Body of pancreas (tissue), 4 donors: ENCODE measurements around the gene EVA1A.

Experiments used
- POLR2A ChIP-seq, 3 donors: fragments of 450-650 bp; IDR thresholded peaks; one replicate each; pipeline ENCODE4 v1.6.1; 2016; ENCODE audit warnings: antibody characterized with exemption in 3 of 3, mild to moderate bottlenecking in 2 of 3
- TF ChIP-seq, protein P1 (sequence below), 7 experiments: fragments of 450-650 bp in 4 of 7; fragments of 200-600 bp in 3 of 7; sonication (generic) in 3 of 7; IDR thresholded peaks; one replicate each; pipeline ENCODE4 v1.5.1; 2016 to 2019; ENCODE audit warnings: antibody characterized with exemption in 7 of 7

DNA sequence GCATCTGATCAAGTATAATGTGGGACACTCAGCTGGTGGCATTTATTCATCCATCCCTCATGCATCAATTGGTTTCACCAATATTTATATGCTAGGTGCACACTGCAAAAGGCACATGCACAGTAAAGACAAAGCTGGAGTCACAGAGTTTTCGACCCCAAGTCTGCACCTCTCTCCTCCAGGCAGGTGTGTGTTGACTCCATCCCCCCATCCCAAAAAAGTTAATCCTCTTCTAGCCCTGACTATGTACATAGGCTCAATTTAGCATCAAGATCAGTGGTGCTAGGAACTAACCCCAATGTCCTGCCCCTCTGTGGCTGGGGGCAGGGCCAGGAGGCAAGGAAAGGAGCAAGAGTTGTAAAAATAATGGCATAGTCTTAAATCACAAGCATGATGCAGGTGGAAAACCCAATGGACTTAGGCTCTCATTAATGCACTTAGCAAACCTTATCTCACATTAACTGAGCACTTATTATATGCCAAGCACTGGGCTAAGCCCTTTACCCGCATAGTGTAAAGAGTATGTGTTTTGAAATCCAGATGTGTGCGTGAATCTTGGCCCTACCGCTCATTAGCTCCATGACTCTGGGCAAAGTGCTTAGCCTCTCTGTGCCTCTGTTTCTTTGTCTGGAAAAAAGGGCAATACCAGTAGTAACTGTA lies 3.1 kb downstream of the EVA1A start:
- TF ChIP-seq, protein P1, sequence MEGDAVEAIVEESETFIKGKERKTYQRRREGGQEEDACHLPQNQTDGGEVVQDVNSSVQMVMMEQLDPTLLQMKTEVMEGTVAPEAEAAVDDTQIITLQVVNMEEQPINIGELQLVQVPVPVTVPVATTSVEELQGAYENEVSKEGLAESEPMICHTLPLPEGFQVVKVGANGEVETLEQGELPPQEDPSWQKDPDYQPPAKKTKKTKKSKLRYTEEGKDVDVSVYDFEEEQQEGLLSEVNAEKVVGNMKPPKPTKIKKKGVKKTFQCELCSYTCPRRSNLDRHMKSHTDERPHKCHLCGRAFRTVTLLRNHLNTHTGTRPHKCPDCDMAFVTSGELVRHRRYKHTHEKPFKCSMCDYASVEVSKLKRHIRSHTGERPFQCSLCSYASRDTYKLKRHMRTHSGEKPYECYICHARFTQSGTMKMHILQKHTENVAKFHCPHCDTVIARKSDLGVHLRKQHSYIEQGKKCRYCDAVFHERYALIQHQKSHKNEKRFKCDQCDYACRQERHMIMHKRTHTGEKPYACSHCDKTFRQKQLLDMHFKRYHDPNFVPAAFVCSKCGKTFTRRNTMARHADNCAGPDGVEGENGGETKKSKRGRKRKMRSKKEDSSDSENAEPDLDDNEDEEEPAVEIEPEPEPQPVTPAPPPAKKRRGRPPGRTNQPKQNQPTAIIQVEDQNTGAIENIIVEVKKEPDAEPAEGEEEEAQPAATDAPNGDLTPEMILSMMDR (IDR thresholded peaks at IDR 0.05) = no peak
- no peak for TF ChIP-seq POLR2A (IDR thresholded peaks at IDR 0.05)
